Activated CD8-positive, alpha-beta T cell treated with anti-CD3 and anti-CD28 coated beads for 36 hours (primary cell): ENCODE results near the gene DTNBP1. TPM values are rescaled to one million over a fixed set of nuclear protein-coding genes. Genes with fewer than 3 reads are reported as not detected.

ENCODE experiments used
- ATAC-seq: fragments of 200-7000 bp; cut with Tn5 transposase; one replicate; pipeline ENCODE4 v1.10.0; 2021; ENCODE audit warnings: mild to moderate bottlenecking, moderate library complexity
- CTCF ChIA-PET: fragments of 350-600 bp; sonication (Branson Sonifier 250); formaldehyde crosslinking; loops from one replicate; lab custom pipeline; 2021; ENCODE audit warnings: antibody characterized with exemption; lab: Charles Lee
- POLR2A ChIA-PET: fragments of 350-600 bp; sonication (Branson Sonifier 250); formaldehyde crosslinking; loops from one replicate; lab custom pipeline; 2021; ENCODE audit warnings: antibody characterized with exemption; lab: Charles Lee
- DNase-seq: peaks from one replicate; pipeline ENCODE4 v3.0.0-alpha.2; 2020
- H3K27ac Mint-ChIP-seq: one replicate; pipeline ENCODE4 v1.8.0; 2021; ENCODE audit warnings: mild to moderate bottlenecking, mixed read lengths
- H3K27me3 Mint-ChIP-seq: one replicate; pipeline ENCODE4 v1.8.0; 2021; ENCODE audit warnings: mixed read lengths
- H3K36me3 Mint-ChIP-seq: one replicate; pipeline ENCODE4 v1.8.0; 2021; ENCODE audit warnings: low read depth, mixed read lengths
- H3K4me1 Mint-ChIP-seq: one replicate; pipeline ENCODE4 v1.8.0; 2021; ENCODE audit warnings: low read depth, mixed read lengths
- H3K4me3 Mint-ChIP-seq: one replicate; pipeline ENCODE4 v1.8.0; 2021; ENCODE audit warnings: mild to moderate bottlenecking, moderate library complexity, mixed read lengths
- H3K9me3 Mint-ChIP-seq: one replicate; pipeline ENCODE4 v1.8.0; 2021; ENCODE audit warnings: mixed read lengths
- intact Hi-C: fragments of 100-400 bp; cut with micrococcal nuclease; formaldehyde crosslinking; loops from one replicate; pipeline ENCODE4 v1.10.0; 2022
- total RNA-seq, 2 experiments: library from RNA; stranded (reverse); gene quantifications; one replicate each; pipeline ENCODE4 v1.2.3, GENCODE V29; 2021
- TF ChIP-seq, protein P1 (sequence below): fragments of 200-600 bp; IDR thresholded peaks from one replicate; pipeline ENCODE4 v1.8.0; 2022; ENCODE audit warnings: antibody characterized with exemption, mild to moderate bottlenecking

DTNBP1 gene
- total RNA-seq, 2 experiments from 2014 or later = 12.6 to 14.6 TPM

DNA sequence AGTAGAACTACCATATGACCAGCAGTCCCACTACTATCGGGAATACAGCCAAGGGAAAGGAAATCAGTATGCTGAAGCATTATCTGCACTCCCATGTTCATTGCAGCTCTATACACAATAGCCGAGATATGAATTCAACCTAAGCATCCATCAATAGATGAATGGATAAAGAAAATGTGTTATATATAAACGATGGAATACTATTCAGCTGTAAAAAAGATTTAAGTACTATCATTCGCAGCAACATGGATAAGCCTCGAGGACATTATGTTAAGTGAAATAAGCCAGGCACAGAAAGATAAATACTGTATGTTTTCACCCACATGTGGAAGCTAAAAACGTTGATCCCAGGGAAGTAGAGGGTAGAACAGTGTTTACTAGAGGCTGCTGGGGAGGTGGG lies 44.1 kb downstream of the DTNBP1 start:
- no peak overlapping the region for H3K27ac Mint-ChIP-seq
- no peak for ATAC-seq
- peaks cover 18% of the 10 kb centered on the region for H3K36me3 Mint-ChIP-seq
- ChIA-PET POLR2A (interaction anchor here (0.6 kb wide), 1 partner anchor 47 kb away, joined by 3 read pairs; no protein-coding TSS in a partner anchor), CTCF (interaction anchor here (0.8 kb wide), 2 partner anchors 38 to 126 kb away, joined by 3 read pairs; no protein-coding TSS in a partner anchor)
- H3K9me3 Mint-ChIP-seq = no peaks in the 10 kb centered on the region
- no peak overlapping the region for H3K4me3 Mint-ChIP-seq
- H3K27me3 Mint-ChIP-seq = no peaks in the 10 kb centered on the region
- no peak for DNase-seq
- peaks cover 41% of the 10 kb centered on the region for H3K4me1 Mint-ChIP-seq
- TF ChIP-seq, protein P1, sequence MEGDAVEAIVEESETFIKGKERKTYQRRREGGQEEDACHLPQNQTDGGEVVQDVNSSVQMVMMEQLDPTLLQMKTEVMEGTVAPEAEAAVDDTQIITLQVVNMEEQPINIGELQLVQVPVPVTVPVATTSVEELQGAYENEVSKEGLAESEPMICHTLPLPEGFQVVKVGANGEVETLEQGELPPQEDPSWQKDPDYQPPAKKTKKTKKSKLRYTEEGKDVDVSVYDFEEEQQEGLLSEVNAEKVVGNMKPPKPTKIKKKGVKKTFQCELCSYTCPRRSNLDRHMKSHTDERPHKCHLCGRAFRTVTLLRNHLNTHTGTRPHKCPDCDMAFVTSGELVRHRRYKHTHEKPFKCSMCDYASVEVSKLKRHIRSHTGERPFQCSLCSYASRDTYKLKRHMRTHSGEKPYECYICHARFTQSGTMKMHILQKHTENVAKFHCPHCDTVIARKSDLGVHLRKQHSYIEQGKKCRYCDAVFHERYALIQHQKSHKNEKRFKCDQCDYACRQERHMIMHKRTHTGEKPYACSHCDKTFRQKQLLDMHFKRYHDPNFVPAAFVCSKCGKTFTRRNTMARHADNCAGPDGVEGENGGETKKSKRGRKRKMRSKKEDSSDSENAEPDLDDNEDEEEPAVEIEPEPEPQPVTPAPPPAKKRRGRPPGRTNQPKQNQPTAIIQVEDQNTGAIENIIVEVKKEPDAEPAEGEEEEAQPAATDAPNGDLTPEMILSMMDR = no peak
- intact Hi-C loops = no loop called here

DNA sequence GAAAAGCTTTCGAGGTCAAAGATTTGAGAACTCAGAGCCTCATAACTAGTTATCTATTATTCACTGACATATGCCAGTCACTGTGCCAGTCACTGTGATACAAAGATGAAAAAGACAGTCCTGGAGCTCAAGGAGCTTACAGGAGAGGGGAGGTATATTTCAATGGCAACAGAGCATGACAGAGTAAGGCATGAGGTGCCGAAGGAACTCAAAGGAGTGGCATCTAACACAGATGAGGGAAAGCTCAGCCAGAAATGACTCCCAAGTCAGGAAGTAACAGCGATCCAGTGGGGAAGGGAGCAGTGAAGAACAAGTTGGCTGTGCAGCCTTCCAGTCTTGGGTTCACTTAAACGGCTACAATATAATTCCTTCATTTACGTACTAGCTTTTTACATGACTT lies 46.6 kb downstream of the DTNBP1 start:
- H3K27me3 Mint-ChIP-seq = no peaks in the 10 kb centered on the region
- H3K36me3 Mint-ChIP-seq = peaks cover 25% of the 10 kb centered on the region
- no peak overlapping the region for H3K4me3 Mint-ChIP-seq
- ChIA-PET CTCF (interaction anchor here (1.1 to 1.5 kb wide), 2 partner anchors 9 to 94 kb away, joined by 3 to 5 read pairs; no protein-coding TSS in a partner anchor), POLR2A (no interaction called here)
- TF ChIP-seq, protein P1 = no peak
- DNase-seq (no peak), ATAC-seq (no peak)
- no peaks in the 10 kb centered on the region for H3K9me3 Mint-ChIP-seq
- intact Hi-C loops = no loop called here
- no peak overlapping the region for H3K27ac Mint-ChIP-seq
- peaks cover 31% of the 10 kb centered on the region for H3K4me1 Mint-ChIP-seq

DNA sequence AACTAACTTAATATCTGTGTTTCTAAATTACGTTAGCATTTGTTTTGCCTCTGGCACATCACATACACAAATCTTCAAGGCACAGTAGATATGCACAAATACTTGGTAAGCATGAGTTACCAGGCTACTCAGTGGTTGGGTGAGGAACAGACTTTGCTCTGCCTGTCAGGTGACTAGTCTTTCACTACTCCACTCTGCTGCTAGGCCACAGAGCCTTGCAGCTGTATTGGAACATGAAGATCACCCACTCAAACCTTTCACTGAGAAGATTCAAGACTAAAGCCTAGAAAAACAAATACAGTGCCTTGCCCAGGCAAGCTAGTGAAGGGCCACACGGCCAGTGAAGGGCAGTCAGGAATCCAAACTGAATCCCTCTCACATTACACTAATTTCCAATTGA lies 47.0 kb downstream of the DTNBP1 start:
- Mint-ChIP-seq H3K36me3 (peaks cover 25% of the 10 kb centered on the region), H3K4me1 (peaks cover 28% of the 10 kb centered on the region), H3K27me3 (no peaks in the 10 kb centered on the region), H3K9me3 (no peaks in the 10 kb centered on the region), H3K4me3 (no peak overlapping the region), H3K27ac (no peak overlapping the region)
- ATAC-seq (peak; percentile 55), DNase-seq (no peak)
- ChIA-PET POLR2A (no interaction called here), CTCF (interaction anchor here (1.1 to 1.5 kb wide), 2 partner anchors 10 to 94 kb away, joined by 3 to 5 read pairs; no protein-coding TSS in a partner anchor)
- TF ChIP-seq, protein P1 = no peak
- intact Hi-C loops = no loop called here

DNA sequence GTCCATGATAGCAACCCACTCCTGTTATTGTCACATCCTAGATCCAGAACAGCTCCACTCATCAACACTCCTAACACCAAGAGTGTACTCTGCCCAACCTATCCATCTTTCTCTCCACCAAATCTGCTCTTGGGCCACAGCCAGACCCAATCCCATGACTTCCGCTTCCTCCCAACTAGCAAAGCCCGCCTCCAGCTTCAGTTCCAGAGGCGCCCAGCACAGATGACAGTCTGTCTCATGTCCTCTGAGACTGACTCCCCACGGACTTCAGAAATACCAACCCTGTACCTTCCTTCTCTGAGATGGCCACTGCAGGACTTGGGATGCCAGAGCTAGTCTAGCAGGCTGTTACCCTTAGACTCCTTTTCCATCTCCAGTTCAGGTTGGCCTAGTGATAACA lies 48.6 kb downstream of the DTNBP1 start:
- Mint-ChIP-seq H3K27me3 (no peaks in the 10 kb centered on the region), H3K27ac (peak overlapping the region; percentile 5), H3K4me3 (no peak overlapping the region), H3K9me3 (no peaks in the 10 kb centered on the region), H3K4me1 (peaks cover 28% of the 10 kb centered on the region), H3K36me3 (peaks cover 33% of the 10 kb centered on the region)
- DNase-seq = no peak
- POLR2A ChIA-PET = no interaction called here
- no peak for ATAC-seq
- TF ChIP-seq, protein P1 = no peak
- intact Hi-C loops = no loop called here
- CTCF ChIA-PET = interaction anchor here (2.0 kb wide), 1 partner anchor 9 kb away, joined by 9 read pairs; no protein-coding TSS in a partner anchor

DNA sequence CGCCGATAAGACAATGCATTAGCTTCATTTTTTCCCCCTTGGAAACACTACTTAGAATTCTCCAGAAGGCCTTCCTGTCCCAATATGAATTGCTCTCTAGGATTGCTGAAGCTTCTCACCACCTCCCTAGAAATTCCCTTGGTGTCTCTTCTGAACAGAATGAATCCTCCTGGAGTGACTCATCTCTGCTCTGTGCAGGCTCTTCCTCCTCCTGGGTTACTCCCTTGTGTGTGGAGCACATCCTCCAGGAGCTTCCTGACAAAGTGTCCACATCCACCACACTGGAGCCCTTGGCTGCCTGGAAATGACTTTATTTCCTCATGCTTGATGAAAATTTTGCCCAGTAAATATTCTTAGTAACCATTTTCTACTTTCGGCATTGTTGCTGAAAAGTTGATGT lies 54.4 kb downstream of the DTNBP1 start:
- peaks cover 15% of the 10 kb centered on the region for H3K36me3 Mint-ChIP-seq

More for the DNA sequence above, 54.4 kb downstream of the DTNBP1 start:
- peaks cover 6% of the 10 kb centered on the region for H3K4me1 Mint-ChIP-seq
- no peak overlapping the region for H3K27ac Mint-ChIP-seq
- H3K4me3 Mint-ChIP-seq = no peak overlapping the region
- intact Hi-C loops = no loop called here
- no peaks in the 10 kb centered on the region for H3K9me3 Mint-ChIP-seq
- H3K27me3 Mint-ChIP-seq = no peaks in the 10 kb centered on the region
- ATAC-seq (no peak), DNase-seq (no peak)
- TF ChIP-seq, protein P1 = no peak
- CTCF ChIA-PET = interaction anchor here (1.0 to 4.3 kb wide), 3 partner anchors 12 to 58 kb away, joined by 3 to 39 read pairs (median 3); no protein-coding TSS in a partner anchor
- POLR2A ChIA-PET = no interaction called here
